ENCODE results near the gene NEDD4L. TPM values are rescaled to one million over a fixed set of nuclear protein-coding genes. Genes with fewer than 3 reads are reported as not detected.
A peak's percentile ranks its signal among the peaks of the same experiment; 100 is the strongest.

NEDD4L gene
- total RNA-seq, 5 donors from 2014 or later (not counting 1 experiment from before 2014, with no cell fraction given), result 4.4 to 10.7 (median 6.7) TPM

DNA sequence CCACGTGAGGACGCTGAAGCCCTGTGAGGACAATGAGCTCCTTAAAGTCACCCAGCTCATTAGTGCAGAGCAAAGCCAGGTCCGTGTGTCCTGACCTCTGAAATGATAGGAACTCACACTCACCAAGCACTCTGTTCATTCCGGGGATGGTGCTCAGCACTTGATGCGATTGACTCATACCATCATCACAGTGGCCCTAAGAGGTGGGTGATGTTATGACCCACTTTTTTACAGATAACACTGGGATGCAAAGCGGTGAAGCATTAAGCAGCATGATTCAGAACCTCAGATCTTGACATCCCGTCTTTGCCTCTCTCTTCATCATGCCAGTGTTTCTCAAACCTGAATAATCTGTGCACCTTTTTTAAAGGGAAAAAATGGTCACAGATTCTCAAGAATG, 350.0 kb downstream of the NEDD4L start:
- no peaks in the 10 kb centered on the region for H3K9me3 Mint-ChIP-seq
- Histone ChIP-seq H3K27me3 (replicated peaks in 1 of 2; ENCODE audit: control insufficient read depth in 2 of 2, extremely low read depth in 1 of 2, insufficient read depth in 2 of 2, low read length in 1 of 2) (no peaks in the 10 kb centered on the region), H3K36me3 (ENCODE audit: control insufficient read depth in 2 of 2, extremely low read depth in 1 of 2, insufficient read depth in 1 of 2, low read length in 1 of 2) (no peaks in the 10 kb centered on the region), H3K4me3 (ENCODE audit: control insufficient read depth in 1 of 2, extremely low read depth in 1 of 2, low read length in 1 of 2) (no peak overlapping the region), H3K4me1 (ENCODE audit: control insufficient read depth in 1 of 2, extremely low read depth in 1 of 2, insufficient read depth in 2 of 2, low read length in 2 of 2) (no peaks in the 10 kb centered on the region), H3K27ac (ENCODE audit: low read length) (no peak overlapping the region), H3K9me3 (no peaks in the 10 kb centered on the region)
- no peaks in the 10 kb centered on the region for H3K27me3 Mint-ChIP-seq
- 92% methylated on average over 3 of the region's 7 CpGs for WGBS (ENCODE audit: insufficient coverage)
- POLR2A ChIA-PET, result no interaction called here
- no peak overlapping the region for H3K27ac Mint-ChIP-seq
- CTCF ChIA-PET, result interaction anchor here in 1 of 2 donors (0.7 kb wide), 1 partner anchor 33 kb away, joined by 4 read pairs; no protein-coding TSS in a partner anchor
- DNase-seq, result no peak
- H3K4me3 Mint-ChIP-seq, result no peak overlapping the region
- H3K4me1 Mint-ChIP-seq, result peaks cover 0 to 8% (median 5%) of the 10 kb centered on the region in 3 donors
- ATAC-seq (replicated peaks in 1 of 4), result no peak
- H3K36me3 Mint-ChIP-seq, result peaks cover 13% of the 10 kb centered on the region

- no peaks in the 10 kb centered on the region for H3K27me3 ChIP-seq (replicated peaks in 1 of 2; ENCODE audit: control insufficient read depth in 2 of 2, extremely low read depth in 1 of 2, insufficient read depth in 2 of 2, low read length in 1 of 2)
- Mint-ChIP-seq H3K27ac (no peak overlapping the region), H3K4me1 (peaks cover 1 to 8% (median 5%) of the 10 kb centered on the region in 3 donors), H3K4me3 (no peak overlapping the region), H3K36me3 (peaks cover 11% of the 10 kb centered on the region), H3K27me3 (no peaks in the 10 kb centered on the region), H3K9me3 (no peaks in the 10 kb centered on the region)
- no peaks in the 10 kb centered on the region for H3K4me1 ChIP-seq (ENCODE audit: control insufficient read depth in 1 of 2, extremely low read depth in 1 of 2, insufficient read depth in 2 of 2, low read length in 2 of 2)
- no peaks in the 10 kb centered on the region for H3K9me3 ChIP-seq
- POLR2A ChIA-PET, result no interaction called here
- 91% methylated on average over 4 of the region's 12 CpGs for WGBS (ENCODE audit: insufficient coverage)
- ATAC-seq (replicated peaks in 1 of 4) (peak in 1 of 4 experiments; percentile 19), DNase-seq (no peak)
- no peak overlapping the region for H3K4me3 ChIP-seq (ENCODE audit: control insufficient read depth in 1 of 2, extremely low read depth in 1 of 2, low read length in 1 of 2)
- H3K27ac ChIP-seq (ENCODE audit: low read length), result no peak overlapping the region
- CTCF ChIA-PET, result interaction anchor here in 1 of 2 donors (0.5 kb wide), 1 partner anchor 100 kb away, joined by 3 read pairs; no protein-coding TSS in a partner anchor
- no peaks in the 10 kb centered on the region for H3K36me3 ChIP-seq (ENCODE audit: control insufficient read depth in 2 of 2, extremely low read depth in 1 of 2, insufficient read depth in 1 of 2, low read length in 1 of 2)
Measured at GRCh38 chr18:58394602-58395425, 350.8 kb downstream of the NEDD4L start.

GRCh38 chr18:58396144-58396543, 352.1 kb downstream of the NEDD4L start:
- CTCF ChIA-PET, result interaction anchor here in 1 of 2 donors (1.0 kb wide), 1 partner anchor 388 kb away, joined by 3 read pairs; no protein-coding TSS in a partner anchor
- DNase-seq (no peak), ATAC-seq (replicated peaks in 1 of 4) (no peak)
- Mint-ChIP-seq H3K36me3 (peaks cover 11% of the 10 kb centered on the region), H3K4me3 (no peak overlapping the region), H3K9me3 (no peaks in the 10 kb centered on the region), H3K27ac (peak overlapping the region in 1 of 2 donors; percentile 56), H3K27me3 (no peaks in the 10 kb centered on the region), H3K4me1 (peaks cover 12 to 18% (median 17%) of the 10 kb centered on the region in 3 donors)
- H3K9me3 ChIP-seq, result no peaks in the 10 kb centered on the region
- peaks cover 0 to 6% of the 10 kb centered on the region in 2 experiments for H3K4me1 ChIP-seq (ENCODE audit: control insufficient read depth in 1 of 2, extremely low read depth in 1 of 2, insufficient read depth in 2 of 2, low read length in 2 of 2)
- H3K4me3 ChIP-seq (ENCODE audit: control insufficient read depth in 1 of 2, extremely low read depth in 1 of 2, low read length in 1 of 2), result no peak overlapping the region
- no peaks in the 10 kb centered on the region for H3K36me3 ChIP-seq (ENCODE audit: control insufficient read depth in 2 of 2, extremely low read depth in 1 of 2, insufficient read depth in 1 of 2, low read length in 1 of 2)
- H3K27me3 ChIP-seq (replicated peaks in 1 of 2; ENCODE audit: control insufficient read depth in 2 of 2, extremely low read depth in 1 of 2, insufficient read depth in 2 of 2, low read length in 1 of 2), result no peaks in the 10 kb centered on the region
- WGBS (ENCODE audit: insufficient coverage), result 61% methylated on average over 3 of the region's 10 CpGs
- POLR2A ChIA-PET, result no interaction called here
- H3K27ac ChIP-seq (ENCODE audit: low read length), result no peak overlapping the region

GRCh38 chr18:58396966-58397365, 352.9 kb downstream of the NEDD4L start:
- H3K9me3 Mint-ChIP-seq, result no peaks in the 10 kb centered on the region
- H3K27ac Mint-ChIP-seq, result no peak overlapping the region

DNA sequence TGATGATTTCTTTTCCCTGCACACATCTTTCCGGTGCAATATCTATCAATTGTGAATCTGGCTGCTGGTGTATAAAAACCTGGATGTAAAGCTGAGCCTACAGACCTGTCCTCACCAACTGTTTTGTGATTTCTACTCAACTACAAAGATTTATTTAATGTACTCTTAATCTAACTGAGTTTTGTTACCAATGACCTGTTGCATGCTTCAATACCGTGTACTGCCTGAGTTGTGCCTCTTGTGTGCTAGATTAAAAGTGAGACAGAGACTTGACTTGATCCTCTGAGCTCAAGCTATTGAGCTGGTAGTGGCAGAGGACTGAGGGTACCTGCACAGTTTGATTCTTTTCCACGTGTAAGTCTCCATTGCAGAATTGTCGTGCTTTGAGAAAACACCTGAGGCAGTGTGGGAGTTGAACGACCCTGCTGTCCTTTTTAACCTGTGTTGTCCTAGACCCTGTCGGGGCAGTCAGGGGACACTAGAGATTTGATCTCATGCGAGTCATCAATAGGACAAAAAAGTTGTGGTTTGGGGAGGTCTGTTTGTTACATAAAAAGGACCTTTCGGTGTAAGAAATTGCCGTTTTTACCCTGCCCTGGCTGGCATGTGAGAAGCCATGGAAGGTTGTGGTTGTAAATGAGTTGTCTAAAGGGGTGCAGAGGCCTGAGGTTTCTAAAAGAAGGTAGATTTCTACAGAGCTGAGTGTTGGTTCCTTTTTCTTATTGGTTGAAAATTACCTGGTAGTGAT, 353.5 kb downstream of the NEDD4L start:
- no peaks in the 10 kb centered on the region for H3K9me3 Mint-ChIP-seq
- Histone ChIP-seq H3K4me3 (ENCODE audit: control insufficient read depth in 1 of 2, extremely low read depth in 1 of 2, low read length in 1 of 2) (no peak overlapping the region), H3K27me3 (replicated peaks in 1 of 2; ENCODE audit: control insufficient read depth in 2 of 2, extremely low read depth in 1 of 2, insufficient read depth in 2 of 2, low read length in 1 of 2) (no peaks in the 10 kb centered on the region), H3K36me3 (ENCODE audit: control insufficient read depth in 2 of 2, extremely low read depth in 1 of 2, insufficient read depth in 1 of 2, low read length in 1 of 2) (no peaks in the 10 kb centered on the region), H3K27ac (ENCODE audit: low read length) (no peak overlapping the region), H3K9me3 (no peaks in the 10 kb centered on the region), H3K4me1 (ENCODE audit: control insufficient read depth in 1 of 2, extremely low read depth in 1 of 2, insufficient read depth in 2 of 2, low read length in 2 of 2) (peaks cover 4 to 8% of the 10 kb centered on the region in 2 experiments)
- peaks cover 4% of the 10 kb centered on the region for H3K36me3 Mint-ChIP-seq
- H3K27ac Mint-ChIP-seq, result peak overlapping the region in 1 of 2 donors; percentile 2
- DNase-seq, result no peak
- H3K27me3 Mint-ChIP-seq, result no peaks in the 10 kb centered on the region
- ATAC-seq (replicated peaks in 1 of 4), result no peak
- peaks cover 15 to 26% (median 24%) of the 10 kb centered on the region in 3 donors for H3K4me1 Mint-ChIP-seq
- ChIA-PET CTCF (interaction anchor here (0.6 to 0.7 kb wide), 2 partner anchors 406 to 1605 kb away, joined by 5 read pairs; no protein-coding TSS in a partner anchor), POLR2A (no interaction called here)
- H3K4me3 Mint-ChIP-seq, result no peak overlapping the region
- WGBS (ENCODE audit: insufficient coverage), result 85% methylated on average over 8 of the region's 9 CpGs

More at GRCh38 chr18:58396966-58397365, 352.9 kb downstream of the NEDD4L start:
- WGBS (ENCODE audit: insufficient coverage), result no CpG with 5 or more reads among the region's 3 CpGs
- ChIA-PET CTCF (no interaction called here), POLR2A (no interaction called here)
- ATAC-seq (replicated peaks in 1 of 4) (no peak), DNase-seq (no peak)
- Histone ChIP-seq H3K4me3 (ENCODE audit: control insufficient read depth in 1 of 2, extremely low read depth in 1 of 2, low read length in 1 of 2) (no peak overlapping the region), H3K27ac (ENCODE audit: low read length) (no peak overlapping the region), H3K27me3 (replicated peaks in 1 of 2; ENCODE audit: control insufficient read depth in 2 of 2, extremely low read depth in 1 of 2, insufficient read depth in 2 of 2, low read length in 1 of 2) (no peaks in the 10 kb centered on the region), H3K9me3 (no peaks in the 10 kb centered on the region), H3K36me3 (ENCODE audit: control insufficient read depth in 2 of 2, extremely low read depth in 1 of 2, insufficient read depth in 1 of 2, low read length in 1 of 2) (no peaks in the 10 kb centered on the region), H3K4me1 (ENCODE audit: control insufficient read depth in 1 of 2, extremely low read depth in 1 of 2, insufficient read depth in 2 of 2, low read length in 2 of 2) (peaks cover 4 to 8% of the 10 kb centered on the region in 2 experiments)
- Mint-ChIP-seq H3K4me1 (peaks cover 15 to 23% (median 22%) of the 10 kb centered on the region in 3 donors), H3K36me3 (peaks cover 7% of the 10 kb centered on the region), H3K4me3 (no peak overlapping the region), H3K27me3 (no peaks in the 10 kb centered on the region)

- H3K4me1 Mint-ChIP-seq, result peaks cover 15 to 26% (median 24%) of the 10 kb centered on the region in 3 donors
- ChIA-PET CTCF (no interaction called here), POLR2A (no interaction called here)
- no peaks in the 10 kb centered on the region for H3K9me3 Mint-ChIP-seq
- DNase-seq (no peak), ATAC-seq (replicated peaks in 1 of 4) (no peak)
- H3K36me3 Mint-ChIP-seq, result no peaks in the 10 kb centered on the region
- Histone ChIP-seq H3K27me3 (replicated peaks in 1 of 2; ENCODE audit: control insufficient read depth in 2 of 2, extremely low read depth in 1 of 2, insufficient read depth in 2 of 2, low read length in 1 of 2) (no peaks in the 10 kb centered on the region), H3K4me3 (ENCODE audit: control insufficient read depth in 1 of 2, extremely low read depth in 1 of 2, low read length in 1 of 2) (no peak overlapping the region), H3K27ac (ENCODE audit: low read length) (no peak overlapping the region), H3K4me1 (ENCODE audit: control insufficient read depth in 1 of 2, extremely low read depth in 1 of 2, insufficient read depth in 2 of 2, low read length in 2 of 2) (peaks cover 4 to 8% of the 10 kb centered on the region in 2 experiments), H3K36me3 (ENCODE audit: control insufficient read depth in 2 of 2, extremely low read depth in 1 of 2, insufficient read depth in 1 of 2, low read length in 1 of 2) (no peaks in the 10 kb centered on the region), H3K9me3 (no peaks in the 10 kb centered on the region)
- no peaks in the 10 kb centered on the region for H3K27me3 Mint-ChIP-seq
- H3K4me3 Mint-ChIP-seq, result no peak overlapping the region
- WGBS (ENCODE audit: insufficient coverage), result 97% methylated on average over 10 of the region's 11 CpGs
- H3K27ac Mint-ChIP-seq, result no peak overlapping the region
Measured at GRCh38 chr18:58398648-58399398, 354.8 kb downstream of the NEDD4L start.

Measured in T-cell (primary cell).